Mesodermal cell (in vitro differentiated cells): ENCODE data around the gene MATN1.

Experiments
- H3K27ac ChIP-seq: 2 replicates; pipeline ENCODE4 v1.7.0; 2013; ENCODE audit warnings: mild to moderate bottlenecking, low read depth, low read length, moderate library complexity; ENCODE audit not compliant: severe bottlenecking
- H3K36me3 ChIP-seq: 2 replicates; pipeline ENCODE4 v1.7.1; 2013; ENCODE audit warnings: mild to moderate bottlenecking, low read length, moderate library complexity; ENCODE audit not compliant: control insufficient read depth, insufficient read depth
- H3K4me1 ChIP-seq: one replicate; pipeline ENCODE4 v1.7.1; 2013; ENCODE audit warnings: mild to moderate bottlenecking, low read length; ENCODE audit not compliant: insufficient read depth, control insufficient read depth, poor library complexity, severe bottlenecking
- H3K4me3 ChIP-seq: 2 replicates; pipeline ENCODE4 v1.7.0; 2013; ENCODE audit warnings: low read length, control low read depth, mild to moderate bottlenecking; ENCODE audit not compliant: insufficient read depth, poor library complexity, severe bottlenecking; ENCODE audit errors: extremely low read depth
- H3K9me3 ChIP-seq: 2 replicates; pipeline ENCODE4 v1.7.1; 2013; ENCODE audit warnings: mild to moderate bottlenecking, low read length, moderate library complexity; ENCODE audit not compliant: control insufficient read depth
- WGBS, 2 experiments: methylation state at CpG; one replicate each; pipeline ENCODE4 v1.1.5; 2013; ENCODE audit warnings: missing lambda C conversion rate in 2 of 2; ENCODE audit not compliant: insufficient coverage in 2 of 2; 5-methylcytosine and 5-hydroxymethylcytosine counted together

MATN1 gene

GRCh38 chr1:30684881-30685795 is 38.2 kb downstream of the MATN1 start:
- H3K4me1 ChIP-seq: no peaks in the 10 kb centered on the region
- H3K4me3 ChIP-seq: peak overlapping the region; percentile 5
- 1 to 4% methylated on average over 24 to 41 of the region's 56 CpGs for WGBS, 2 experiments
- peaks cover under 1% of the 10 kb centered on the region for H3K9me3 ChIP-seq
- no peaks in the 10 kb centered on the region for H3K36me3 ChIP-seq
- H3K27ac ChIP-seq: no peak overlapping the region

GRCh38 chr1:30684259-30684658 is 39.1 kb downstream of the MATN1 start:
- Histone ChIP-seq H3K9me3 (peaks cover 8% of the 10 kb centered on the region), H3K27ac (no peak overlapping the region), H3K4me1 (no peaks in the 10 kb centered on the region), H3K4me3 (no peak overlapping the region), H3K36me3 (no peaks in the 10 kb centered on the region)
- 88 to 89% methylated on average over 2 to 4 of the region's 4 CpGs for WGBS, 2 experiments

- H3K36me3 ChIP-seq: no peaks in the 10 kb centered on the region
- peaks cover 8% of the 10 kb centered on the region for H3K9me3 ChIP-seq
- H3K4me3 ChIP-seq: no peak overlapping the region
- no peak overlapping the region for H3K27ac ChIP-seq
- no peaks in the 10 kb centered on the region for H3K4me1 ChIP-seq
- WGBS, 2 experiments: 88 to 93% methylated on average over 4 to 5 of the region's 5 CpGs
Observed at GRCh38 chr1:30683699-30684098, 39.7 kb downstream of the MATN1 start.

- H3K27ac ChIP-seq: no peak overlapping the region
- no peak overlapping the region for H3K4me3 ChIP-seq
- no peaks in the 10 kb centered on the region for H3K4me1 ChIP-seq
- H3K9me3 ChIP-seq: peaks cover 8% of the 10 kb centered on the region
- H3K36me3 ChIP-seq: no peaks in the 10 kb centered on the region
- 81 to 85% methylated on average over 5 to 8 of the region's 8 CpGs for WGBS, 2 experiments
Observed at GRCh38 chr1:30682396-30683275, 40.7 kb downstream of the MATN1 start.

- 92 to 93% methylated on average over 2 of the region's 3 CpGs for WGBS, 2 experiments
- Histone ChIP-seq H3K4me3 (no peak overlapping the region), H3K27ac (no peak overlapping the region), H3K4me1 (no peaks in the 10 kb centered on the region), H3K36me3 (no peaks in the 10 kb centered on the region), H3K9me3 (peaks cover 8% of the 10 kb centered on the region)
Observed at GRCh38 chr1:30681782-30682181, 41.6 kb downstream of the MATN1 start.

- Histone ChIP-seq H3K4me3 (no peak overlapping the region), H3K36me3 (no peaks in the 10 kb centered on the region), H3K27ac (no peak overlapping the region), H3K4me1 (no peaks in the 10 kb centered on the region), H3K9me3 (peaks cover 8% of the 10 kb centered on the region)
- 94 to 99% methylated on average over 7 of the region's 7 CpGs for WGBS, 2 experiments
Observed at GRCh38 chr1:30680879-30681278, 42.5 kb downstream of the MATN1 start.

GRCh38 chr1:30680429-30680828 is 43.0 kb downstream of the MATN1 start:
- WGBS, 2 experiments: 88 to 93% methylated on average over 2 to 7 of the region's 7 CpGs
- H3K36me3 ChIP-seq: no peaks in the 10 kb centered on the region
- peaks cover 8% of the 10 kb centered on the region for H3K9me3 ChIP-seq
- H3K4me3 ChIP-seq: no peak overlapping the region
- no peaks in the 10 kb centered on the region for H3K4me1 ChIP-seq
- no peak overlapping the region for H3K27ac ChIP-seq

GRCh38 chr1:30679976-30680305 is 43.4 kb downstream of the MATN1 start:
- no peaks in the 10 kb centered on the region for H3K4me1 ChIP-seq
- no peaks in the 10 kb centered on the region for H3K36me3 ChIP-seq
- H3K27ac ChIP-seq: no peak overlapping the region
- H3K9me3 ChIP-seq: peaks cover 8% of the 10 kb centered on the region
- no peak overlapping the region for H3K4me3 ChIP-seq
- WGBS, 2 experiments: 89 to 95% methylated on average over 1 to 2 of the region's 2 CpGs

- H3K36me3 ChIP-seq: no peaks in the 10 kb centered on the region
- H3K9me3 ChIP-seq: peaks cover 8% of the 10 kb centered on the region
- WGBS, 2 experiments: 90 to 100% methylated on average over 2 of the region's 2 CpGs
- no peak overlapping the region for H3K4me3 ChIP-seq
- H3K4me1 ChIP-seq: no peaks in the 10 kb centered on the region
- H3K27ac ChIP-seq: no peak overlapping the region
Observed at GRCh38 chr1:30679201-30679975, 44.0 kb downstream of the MATN1 start.

GRCh38 chr1:30678209-30678608 is 45.2 kb downstream of the MATN1 start:
- Histone ChIP-seq H3K4me3 (no peak overlapping the region), H3K36me3 (no peaks in the 10 kb centered on the region), H3K27ac (no peak overlapping the region), H3K9me3 (peaks cover 15% of the 10 kb centered on the region), H3K4me1 (no peaks in the 10 kb centered on the region)
- 83 to 100% methylated on average over 1 to 3 of the region's 3 CpGs for WGBS, 2 experiments
